T1000 (cell line): Measurements from ENCODE around the gene DRG2.

Experiments
- DNase-seq: peaks from one replicate; lab custom pipeline; 2025; ENCODE audit warnings: mixed read lengths; lab: John Stamatoyannopoulos, UW

Gene DRG2

GRCh38 chr17:18074566-18075272 lies 13.0 kb upstream of the DRG2 start:
- DNase-seq, result no peak

DNA sequence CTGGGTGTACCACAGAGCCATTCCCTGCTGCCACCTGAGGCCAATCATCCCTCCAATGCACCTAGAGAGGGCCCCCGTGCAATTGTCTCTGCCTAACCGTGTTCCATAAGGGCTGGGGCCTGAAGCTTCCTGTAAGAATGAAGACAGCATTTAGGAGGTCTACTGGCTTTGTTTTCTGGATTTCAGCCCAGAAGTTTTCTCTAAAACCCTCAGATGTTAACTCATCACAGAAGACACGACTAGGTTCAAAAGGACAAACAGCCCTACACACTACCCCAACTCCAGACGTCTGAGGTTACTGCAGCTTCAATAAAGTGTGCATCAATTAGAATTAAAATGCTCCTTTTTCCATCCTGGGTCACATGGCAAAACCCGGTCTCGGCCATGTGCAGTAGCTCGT lies 10.8 kb upstream of the DRG2 start:
- DNase-seq, result no peak

DNA sequence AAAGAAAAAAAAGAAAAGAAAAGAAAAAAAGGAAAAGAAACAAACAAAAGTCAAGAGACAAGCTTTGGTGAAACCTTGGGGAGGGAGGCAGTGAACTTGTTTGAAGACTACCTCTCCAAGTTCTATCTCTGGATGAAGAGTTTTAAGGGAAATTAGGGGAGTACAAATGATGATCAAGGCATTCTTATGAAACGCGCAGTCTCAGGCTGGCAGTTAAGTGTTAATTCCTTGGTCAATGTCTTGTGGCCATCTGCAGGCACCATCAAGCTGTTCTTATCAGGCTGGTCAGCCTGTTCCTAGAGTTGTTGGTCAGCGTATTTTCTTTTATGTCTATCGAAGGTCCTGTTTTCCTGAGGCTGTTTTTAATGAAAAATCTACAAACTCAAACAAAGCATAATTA lies 8.2 kb upstream of the DRG2 start:
- no peak for DNase-seq

DNA sequence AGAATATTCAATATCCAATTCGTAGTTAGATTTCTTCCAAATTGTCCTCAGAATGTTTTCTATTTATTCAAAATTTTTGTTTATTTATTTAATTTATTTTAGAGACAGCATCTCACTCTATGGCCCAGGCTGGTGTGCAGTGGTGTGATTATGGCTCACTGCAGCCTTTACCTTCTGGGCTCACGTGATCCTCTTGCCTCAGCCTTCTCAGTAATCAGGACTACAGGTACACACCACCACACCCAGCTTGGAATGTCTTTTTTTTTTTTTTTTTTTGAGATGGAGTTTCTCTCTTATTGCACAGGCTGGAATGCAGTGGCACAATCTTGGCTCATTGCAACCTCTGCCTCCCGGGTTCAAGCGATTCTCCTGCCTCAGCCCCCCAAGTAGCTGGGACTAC lies 3.5 kb upstream of the DRG2 start:
- no peak for DNase-seq

GRCh38 chr17:18089613-18090012 lies 1.9 kb downstream of the DRG2 start:
- DNase-seq, result no peak

DNA sequence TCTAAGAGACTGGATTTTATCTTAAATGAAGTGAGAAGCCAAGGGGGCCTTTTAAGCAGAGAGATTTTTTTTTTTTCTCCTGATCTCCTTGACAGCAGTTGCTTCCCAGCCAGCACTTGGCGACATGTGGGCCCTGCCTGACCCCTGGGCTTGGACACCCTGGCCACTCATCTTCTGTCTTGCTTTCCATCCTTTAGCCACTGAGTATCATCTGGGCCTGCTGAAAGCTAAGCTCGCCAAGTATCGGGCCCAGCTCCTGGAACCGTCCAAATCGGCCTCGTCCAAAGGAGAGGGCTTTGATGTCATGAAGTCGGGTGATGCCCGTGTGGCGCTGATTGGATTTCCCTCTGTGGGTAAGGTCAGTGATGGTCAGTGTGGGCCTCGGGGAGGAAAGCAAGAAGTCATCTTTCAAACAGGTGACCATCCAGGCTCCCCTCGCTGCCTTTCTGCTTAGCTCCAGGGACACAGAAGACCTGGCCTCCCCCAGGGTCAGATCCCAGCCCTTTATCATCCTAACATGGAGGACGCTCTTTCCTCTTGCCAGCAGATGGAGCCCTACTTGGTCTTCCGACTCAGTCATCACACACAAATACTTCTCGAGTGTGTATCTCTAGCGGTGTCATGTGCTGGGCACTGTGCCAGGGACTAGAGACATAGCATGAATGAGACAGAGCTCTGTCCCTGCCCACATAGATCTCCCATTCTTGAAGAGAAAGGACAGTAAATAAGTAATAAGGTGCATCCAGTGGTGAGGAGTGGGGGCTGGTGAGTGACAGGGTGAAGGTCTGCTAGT lies 6.1 kb downstream of the DRG2 start:
- DNase-seq, result no peak

DNA sequence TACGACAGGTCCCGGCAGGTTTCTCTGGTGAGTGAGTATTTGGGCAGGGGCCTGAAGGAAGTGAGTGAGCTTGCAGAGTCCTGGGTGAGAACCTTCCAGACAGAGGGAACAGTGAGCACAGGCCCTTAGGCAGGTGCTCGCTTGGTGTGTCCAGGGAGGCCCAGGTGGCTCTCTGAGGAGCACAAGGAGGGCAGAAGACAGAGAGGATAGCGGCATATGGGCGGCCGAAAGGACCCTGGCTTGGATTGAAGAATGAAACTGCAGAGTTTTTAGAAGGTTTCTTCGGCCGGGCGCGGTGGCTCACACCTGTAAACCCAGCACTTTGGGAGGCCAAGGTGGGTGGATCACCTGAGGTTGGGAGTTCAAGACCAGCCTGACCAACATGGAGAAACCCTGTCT lies 6.7 kb downstream of the DRG2 start:
- DNase-seq, result no peak

GRCh38 chr17:18099516-18099915 lies 11.8 kb downstream of the DRG2 start:
- no peak for DNase-seq

GRCh38 chr17:18100616-18101015 lies 12.9 kb downstream of the DRG2 start:
- DNase-seq, result no peak

DNA sequence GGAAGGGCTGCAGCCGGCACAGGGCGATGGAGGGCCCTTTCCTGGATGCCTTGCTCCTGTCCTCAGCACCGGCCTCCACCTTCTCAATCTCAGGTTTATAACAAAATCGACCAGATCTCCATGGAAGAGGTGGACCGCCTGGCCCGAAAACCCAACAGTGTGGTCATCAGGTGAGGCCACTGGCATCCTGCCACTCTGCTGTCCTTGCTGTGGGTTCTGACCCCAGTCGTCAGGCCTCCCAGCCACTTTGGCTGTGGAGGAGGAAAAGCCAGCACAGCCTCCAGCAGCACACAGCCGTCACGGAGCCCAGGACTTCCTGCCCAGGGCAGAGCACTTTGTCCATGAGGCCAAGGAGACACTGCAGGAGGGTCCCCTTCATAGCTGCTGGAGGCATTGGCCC lies 14.1 kb downstream of the DRG2 start:
- no peak for DNase-seq

DNA sequence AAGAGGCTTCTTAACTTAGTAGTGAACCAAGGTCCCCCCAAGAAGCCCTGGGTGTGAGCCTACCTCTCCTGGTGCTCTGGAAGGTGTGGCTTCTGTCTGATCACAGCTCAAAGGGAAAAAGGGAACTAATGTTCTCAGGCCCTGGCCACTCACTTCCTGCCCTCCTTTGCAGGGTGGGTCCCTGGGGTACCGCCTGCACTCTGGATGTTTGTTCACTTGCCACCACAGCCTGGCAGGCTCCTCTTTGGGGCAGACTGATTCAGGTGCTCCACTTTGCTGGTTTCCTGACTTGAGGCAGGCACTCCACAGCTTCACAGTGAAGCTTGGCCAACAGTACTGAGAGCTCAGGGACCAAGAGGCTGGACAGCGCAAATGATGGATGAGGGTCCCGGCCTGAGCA lies 14.9 kb downstream of the DRG2 start:
- DNase-seq, result no peak

- no peak for DNase-seq
Observed at GRCh38 chr17:18105027-18105426, 17.3 kb downstream of the DRG2 start.

DNA sequence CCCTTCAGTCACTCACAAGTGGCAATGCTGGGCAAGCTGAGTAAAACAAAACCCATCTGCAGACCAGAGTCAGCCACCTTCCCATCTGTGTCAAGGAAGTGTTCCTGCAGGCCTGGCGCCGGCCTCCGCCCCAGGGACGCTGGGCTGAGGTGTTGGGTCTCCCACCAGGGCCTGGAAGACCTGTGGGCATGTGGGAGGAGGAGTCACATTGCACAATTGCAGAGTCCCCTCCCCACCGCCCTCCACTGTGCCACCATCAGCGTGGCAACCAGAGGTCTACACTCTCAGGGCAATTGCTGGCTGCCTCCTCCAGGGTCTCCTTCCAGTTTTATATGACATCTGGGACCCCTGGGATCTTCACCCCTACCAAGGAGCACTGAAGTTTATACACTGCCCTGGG lies 17.8 kb downstream of the DRG2 start:
- no peak for DNase-seq

DNA sequence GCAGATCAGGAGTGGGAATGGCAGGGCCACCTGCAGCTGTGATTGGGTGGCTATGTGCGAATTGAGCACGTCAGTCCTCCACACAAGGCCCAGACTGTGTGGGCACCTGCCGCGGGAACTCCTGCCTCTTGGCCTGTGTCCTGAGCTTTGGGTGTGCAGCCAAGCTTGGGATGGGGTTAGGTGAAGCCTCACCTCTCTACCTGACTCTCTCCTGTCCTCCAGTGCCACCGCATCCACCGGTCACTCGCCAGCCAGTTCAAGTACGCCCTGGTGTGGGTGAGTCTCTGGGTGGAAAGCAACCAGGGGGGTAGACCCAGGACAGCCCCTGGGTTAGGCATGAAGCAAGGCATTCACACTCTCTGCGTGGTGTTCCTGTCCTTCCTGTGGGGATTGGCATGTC lies 18.5 kb downstream of the DRG2 start:
- DNase-seq, result no peak

DNA sequence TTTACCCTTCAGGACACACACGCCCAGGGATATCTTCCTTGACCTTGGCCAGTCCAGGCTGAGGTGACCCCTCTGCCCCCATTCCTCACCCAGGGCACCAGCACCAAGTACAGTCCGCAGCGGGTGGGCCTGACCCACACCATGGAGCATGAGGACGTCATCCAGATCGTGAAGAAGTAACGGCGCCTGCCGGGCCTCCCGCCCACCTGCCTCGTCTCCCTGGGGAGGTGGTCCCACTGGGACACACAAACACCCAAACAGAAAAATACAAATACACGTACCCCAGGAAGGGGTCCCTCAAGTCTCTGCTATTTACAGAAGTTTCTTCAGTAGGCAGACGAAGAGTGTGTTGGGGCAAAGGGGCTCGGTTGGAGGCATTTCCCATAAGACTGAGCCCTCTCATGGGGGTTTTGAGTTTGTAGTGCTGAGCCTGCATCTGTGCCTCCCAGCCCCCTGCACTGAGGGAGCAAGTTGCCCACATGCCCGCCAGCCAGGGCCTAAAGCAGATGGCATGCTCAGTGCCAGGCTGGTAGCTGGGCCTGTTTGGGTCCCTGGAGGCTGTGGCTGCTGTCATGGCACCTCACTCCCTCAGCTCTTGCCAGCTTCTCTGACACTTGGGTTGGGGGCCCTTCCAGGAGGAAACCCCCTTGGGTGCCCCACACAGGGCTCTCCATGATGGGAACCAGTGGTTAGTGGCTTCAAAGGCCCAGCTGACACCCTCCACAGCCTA lies 19.5 kb downstream of the DRG2 start:
- no peak for DNase-seq

DNA sequence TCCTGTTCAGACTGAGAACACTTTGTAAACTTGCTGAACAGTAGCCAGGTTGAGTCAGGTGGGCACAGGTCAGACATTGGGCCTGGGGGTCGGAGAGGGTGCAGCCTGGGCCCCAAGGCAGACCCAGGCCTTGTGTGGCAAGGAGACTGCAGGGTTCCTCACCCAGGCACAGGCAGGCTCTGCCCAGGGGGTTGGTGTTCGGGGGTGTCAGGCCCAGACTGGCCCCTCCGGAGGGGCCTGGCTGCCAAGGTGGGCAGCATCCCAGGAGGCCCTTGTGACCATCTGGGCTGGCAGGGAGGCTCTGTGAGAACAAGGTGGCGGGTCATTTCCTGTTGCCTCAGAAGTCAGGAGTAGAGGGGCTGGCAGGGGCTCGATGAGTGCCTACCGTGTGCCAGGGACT lies 20.2 kb downstream of the DRG2 start:
- DNase-seq, result no peak

GRCh38 chr17:18108401-18109312 lies 20.9 kb downstream of the DRG2 start, which contains the start of gene MYO15A:
Gene MYO15A, plus strand, starts transcription at chr17:18108756. Its CDS starts 10,045 bp downstream, at chr17:18118801.
- no peak for DNase-seq

- DNase-seq, result no peak
Observed at GRCh38 chr17:18109935-18110485, 22.3 kb downstream of the DRG2 start.

DNA sequence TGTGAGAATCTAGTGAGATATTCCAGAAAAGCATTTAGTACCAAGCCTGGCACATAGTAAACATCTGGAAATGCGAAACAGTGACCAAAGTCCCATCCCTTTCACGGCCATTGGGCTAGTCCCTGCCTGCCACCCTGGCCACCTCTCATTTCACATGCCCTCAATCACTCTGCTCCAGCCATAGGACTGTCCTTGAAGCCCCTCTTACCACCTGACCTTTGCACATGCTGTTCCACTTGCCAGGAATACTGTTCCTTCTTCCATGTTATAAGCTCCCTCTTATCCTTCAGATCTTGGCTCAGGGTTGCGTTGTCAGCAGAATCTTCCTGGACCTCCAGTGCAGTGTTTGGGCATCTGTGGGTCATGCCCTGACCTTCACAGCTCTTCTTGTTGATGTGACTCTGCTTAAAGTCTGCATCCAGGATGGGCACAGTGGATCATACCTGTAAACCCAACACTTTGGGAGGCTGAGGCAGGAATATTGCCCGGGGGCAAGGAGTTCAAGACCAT lies 22.9 kb downstream of the DRG2 start:
- no peak for DNase-seq

GRCh38 chr17:18111330-18111971 lies 23.7 kb downstream of the DRG2 start:
- no peak for DNase-seq

DNA sequence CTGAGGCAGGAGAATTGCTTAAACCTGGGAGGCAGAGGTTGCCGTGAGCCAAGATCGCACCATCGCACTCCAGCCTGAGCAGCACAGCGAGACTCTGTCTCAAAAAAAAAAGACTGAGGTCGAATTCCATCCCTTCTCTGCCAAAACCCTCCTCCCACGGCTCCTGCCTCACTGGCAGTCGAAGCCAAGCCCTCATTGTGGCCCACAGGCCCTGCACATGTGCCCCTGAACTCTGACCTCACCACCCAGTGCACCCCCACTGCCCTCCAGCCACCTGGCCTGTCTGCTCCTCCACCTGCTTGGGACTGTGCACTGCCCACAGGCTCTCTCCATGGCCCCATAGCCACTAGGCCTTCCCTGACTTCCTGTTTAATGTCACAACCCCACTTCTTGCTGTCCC lies 27.8 kb downstream of the DRG2 start:
- no peak for DNase-seq
